GM13976 (cell line): ENCODE measurements around the gene NEGR1.

ENCODE experiments used
- DNase-seq: peaks from one replicate; pipeline ENCODE4 v3.0.0; 2012; ENCODE audit warnings: low spot score
- in situ Hi-C: fragments of 300-500 bp; cut with MboI; formaldehyde crosslinking; loops from one replicate; pipeline ENCODE4 v1.12.0; 2022; ENCODE audit warnings: low sequenced_read_pairs, mixed read lengths, inconsistent platforms; ENCODE audit not compliant: unreplicated experiment
- TF ChIP-seq, protein P1 (sequence below): IDR thresholded peaks from 2 replicates; pipeline ENCODE4 v1.5.1; 2012; ENCODE audit warnings: borderline replicate concordance, mild to moderate bottlenecking; ENCODE audit not compliant: insufficient read depth; ENCODE audit errors: extremely low read depth, missing control alignments, control extremely low read depth

NEGR1 gene

DNA sequence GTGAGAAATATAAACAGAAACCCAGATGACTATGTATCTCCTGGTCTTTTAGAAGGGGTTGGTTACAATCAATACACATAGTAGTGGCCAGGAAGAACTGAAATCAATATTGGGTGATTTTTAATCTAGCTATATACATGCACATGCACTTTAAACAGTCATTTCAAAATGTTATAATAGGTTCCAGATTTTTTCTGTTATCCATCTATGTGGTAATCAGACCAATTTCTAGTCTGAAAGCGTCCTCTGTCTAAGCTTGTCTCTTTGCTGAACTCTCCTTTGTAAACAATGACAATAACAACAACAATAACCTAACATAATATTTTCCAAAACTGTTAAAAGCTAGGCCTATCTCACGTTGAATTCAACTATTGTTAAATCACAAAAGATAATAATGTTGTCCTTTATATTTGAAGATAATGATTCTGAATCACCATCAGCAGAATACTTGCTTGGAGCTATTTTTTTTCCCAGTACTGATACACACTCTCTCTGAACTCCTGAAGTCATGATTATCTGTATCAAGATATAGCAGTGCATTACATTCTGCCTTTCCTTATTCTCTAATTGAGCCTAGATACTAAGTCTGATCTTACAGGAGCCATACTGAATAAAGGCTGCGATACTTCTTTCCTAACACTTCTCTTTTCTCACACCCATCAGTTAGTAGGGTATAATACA, 704.7 kb downstream of the NEGR1 start:
- no peak for DNase-seq
- TF ChIP-seq, protein P1, sequence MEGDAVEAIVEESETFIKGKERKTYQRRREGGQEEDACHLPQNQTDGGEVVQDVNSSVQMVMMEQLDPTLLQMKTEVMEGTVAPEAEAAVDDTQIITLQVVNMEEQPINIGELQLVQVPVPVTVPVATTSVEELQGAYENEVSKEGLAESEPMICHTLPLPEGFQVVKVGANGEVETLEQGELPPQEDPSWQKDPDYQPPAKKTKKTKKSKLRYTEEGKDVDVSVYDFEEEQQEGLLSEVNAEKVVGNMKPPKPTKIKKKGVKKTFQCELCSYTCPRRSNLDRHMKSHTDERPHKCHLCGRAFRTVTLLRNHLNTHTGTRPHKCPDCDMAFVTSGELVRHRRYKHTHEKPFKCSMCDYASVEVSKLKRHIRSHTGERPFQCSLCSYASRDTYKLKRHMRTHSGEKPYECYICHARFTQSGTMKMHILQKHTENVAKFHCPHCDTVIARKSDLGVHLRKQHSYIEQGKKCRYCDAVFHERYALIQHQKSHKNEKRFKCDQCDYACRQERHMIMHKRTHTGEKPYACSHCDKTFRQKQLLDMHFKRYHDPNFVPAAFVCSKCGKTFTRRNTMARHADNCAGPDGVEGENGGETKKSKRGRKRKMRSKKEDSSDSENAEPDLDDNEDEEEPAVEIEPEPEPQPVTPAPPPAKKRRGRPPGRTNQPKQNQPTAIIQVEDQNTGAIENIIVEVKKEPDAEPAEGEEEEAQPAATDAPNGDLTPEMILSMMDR: no peak
- in situ Hi-C loops: loop anchor here (25.0 kb wide), 1 partner anchor 460 kb away; no protein-coding TSS in a partner anchor

DNA sequence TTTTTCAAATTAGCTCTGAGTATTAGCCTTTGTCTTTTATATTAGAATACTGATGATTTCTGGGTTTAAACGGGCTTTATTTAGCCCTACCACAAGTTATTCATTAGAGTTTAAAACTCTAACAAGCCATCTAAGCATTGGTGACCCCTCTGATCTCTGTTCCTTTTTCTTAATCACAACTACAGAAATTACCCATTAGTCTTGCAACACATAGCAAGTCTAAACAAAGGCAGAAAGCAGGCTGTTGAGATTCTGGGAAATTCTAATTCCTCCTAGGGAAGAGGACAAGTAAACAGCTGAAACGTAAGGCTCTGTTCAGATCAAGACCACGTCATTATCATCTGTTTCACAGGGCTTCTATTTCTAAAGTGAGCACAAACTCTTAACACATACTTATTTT, 710.3 kb downstream of the NEGR1 start:
- in situ Hi-C loops: no loop called here
- DNase-seq: no peak
- TF ChIP-seq, protein P1: no peak

DNA sequence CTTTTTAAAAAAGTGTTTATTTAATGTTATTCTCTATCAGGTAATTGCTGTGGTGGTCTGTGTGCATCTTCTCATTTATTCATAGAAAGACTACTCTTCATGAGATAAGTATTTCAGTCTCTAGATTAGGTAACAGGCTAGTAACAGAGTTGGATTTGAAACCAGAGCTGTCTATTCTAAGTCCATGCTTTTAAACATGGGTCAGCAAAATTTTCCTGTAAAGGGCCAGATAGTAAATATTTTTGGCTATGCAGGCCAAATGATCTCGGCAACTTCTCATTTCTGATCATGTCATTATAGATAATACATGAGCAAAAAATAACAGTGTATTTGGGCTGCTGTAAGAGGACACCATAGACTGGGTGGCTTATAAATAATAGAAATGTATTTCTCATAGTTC, 715.9 kb downstream of the NEGR1 start:
- TF ChIP-seq, protein P1: no peak
- in situ Hi-C loops: no loop called here
- DNase-seq: no peak

DNA sequence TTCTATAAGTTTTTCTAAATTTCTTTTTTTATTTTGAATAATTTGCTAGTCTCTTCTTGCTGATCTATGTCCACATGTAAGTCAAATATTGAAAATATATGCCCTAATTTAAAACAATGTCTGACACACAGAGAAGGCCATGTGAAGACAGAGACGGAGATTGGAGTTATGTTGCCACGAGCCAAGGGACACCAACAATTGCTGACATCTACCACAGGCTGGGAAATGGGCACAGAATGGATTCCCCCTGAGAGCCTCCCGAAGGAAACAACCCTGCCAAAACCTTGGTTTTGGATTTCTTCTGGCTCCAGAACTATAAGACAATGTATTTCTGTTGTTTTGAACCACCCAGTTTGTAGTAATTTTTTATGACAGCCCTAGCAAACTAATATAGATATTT, 716.5 kb downstream of the NEGR1 start:
- in situ Hi-C loops: no loop called here
- TF ChIP-seq, protein P1: no peak
- DNase-seq: no peak

DNA sequence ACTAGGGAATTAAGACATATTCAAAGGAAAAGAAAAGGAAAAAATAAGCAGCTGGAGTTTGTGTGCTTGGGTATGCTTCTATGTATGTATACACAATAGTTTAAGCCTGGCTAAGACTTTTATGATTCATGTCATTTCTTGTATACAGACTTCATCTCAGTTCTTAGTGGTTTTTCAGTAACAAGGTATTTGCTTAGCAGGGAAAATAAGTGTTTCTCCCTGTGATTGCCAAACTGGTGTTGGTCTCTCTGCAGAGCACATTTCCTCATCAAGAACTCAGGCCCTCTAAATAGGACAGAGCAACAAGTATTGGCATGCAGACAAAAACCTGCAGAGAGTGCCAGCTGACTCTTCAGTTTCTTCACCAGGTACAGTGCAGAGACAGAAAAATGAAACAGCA, 717.1 kb downstream of the NEGR1 start:
- in situ Hi-C loops: no loop called here
- TF ChIP-seq, protein P1: no peak
- DNase-seq: no peak

GRCh38 chr1:71562298-71562697, 720.0 kb downstream of the NEGR1 start:
- DNase-seq: no peak
- in situ Hi-C loops: no loop called here
- TF ChIP-seq, protein P1: no peak
